Kidney epithelial cell (primary cell): ENCODE data around the gene SERTAD2. TPM values are rescaled to one million over a fixed set of nuclear protein-coding genes. Genes with fewer than 3 reads are reported as not detected.

ENCODE experiments used
- DNase-seq: peaks from one replicate; pipeline ENCODE4 v3.0.0-alpha.2; 2010; ENCODE audit warnings: low read depth
- H3K27me3 ChIP-seq: 2 replicates; pipeline ENCODE4 v1.6.0; 2011; ENCODE audit warnings: low read length; ENCODE audit not compliant: control insufficient read depth, insufficient read depth
- H3K36me3 ChIP-seq: 2 replicates; pipeline ENCODE4 v1.5.1; 2011; ENCODE audit warnings: low read length; ENCODE audit not compliant: control insufficient read depth, insufficient read depth
- H3K4me3 ChIP-seq: 2 replicates; pipeline ENCODE4 v1.5.1; 2011; ENCODE audit warnings: low read depth, mild to moderate bottlenecking, control low read depth, low read length
- total RNA-seq: library from RNA; depleted of rRNA; stranded (reverse); fragments of >200 nt; gene quantifications from 2 replicates; pipeline ENCODE4 v1.2.3, GENCODE V29; 2015
- TF ChIP-seq, protein P1 (sequence below): IDR thresholded peaks from 2 replicates; pipeline ENCODE4 v1.5.1; 2011; ENCODE audit warnings: mild to moderate bottlenecking, moderate library complexity, low read length, control low read depth, inconsistent platforms; ENCODE audit not compliant: insufficient read depth, poor library complexity, severe bottlenecking

SERTAD2 gene
- total RNA-seq, 1 donor from 2014 or later = 13.2 TPM

DNA sequence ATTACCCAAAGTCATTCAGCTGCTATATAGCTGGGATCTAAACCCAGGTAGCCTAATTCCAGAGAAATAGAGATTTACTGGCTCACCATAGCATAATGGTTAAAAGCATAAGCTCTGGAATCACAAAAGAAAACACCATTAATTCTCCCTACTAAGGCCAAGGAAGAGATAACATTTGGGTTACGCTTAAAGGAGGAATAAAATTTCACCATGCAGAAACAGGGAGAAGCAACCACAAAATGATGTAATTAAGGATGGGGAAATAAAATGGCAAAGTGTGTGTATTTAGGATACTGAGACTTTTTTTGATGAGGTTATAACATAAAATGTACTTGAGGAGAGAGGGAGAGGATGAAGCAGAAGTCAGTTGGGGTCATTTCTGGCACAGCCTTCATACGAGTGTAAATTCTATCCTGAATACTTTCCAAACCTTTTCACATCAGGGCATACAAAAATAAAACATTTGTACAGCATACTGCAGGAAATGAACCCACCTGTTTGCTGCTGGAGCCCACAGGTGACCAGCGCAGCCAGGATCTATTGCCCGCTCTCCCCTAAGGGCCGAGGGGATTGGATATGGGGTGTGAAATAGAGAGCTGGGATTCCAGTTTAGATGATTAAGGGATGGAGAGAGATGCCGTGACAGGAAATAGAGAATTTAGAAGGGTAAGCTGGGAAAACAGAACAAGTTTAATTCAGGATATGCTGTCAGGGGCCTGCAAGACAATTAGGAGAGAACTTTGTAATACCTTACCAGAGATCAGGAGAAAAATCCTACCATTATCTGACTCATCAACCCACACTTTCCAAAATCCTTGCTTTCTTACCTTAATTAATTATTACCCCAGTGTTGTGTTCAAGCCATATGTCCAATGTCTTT lies 43.8 kb upstream of the SERTAD2 start:
- H3K36me3 ChIP-seq = no peaks in the 10 kb centered on the region
- H3K4me3 ChIP-seq = no peak overlapping the region
- DNase-seq = no peak
- no peaks in the 10 kb centered on the region for H3K27me3 ChIP-seq
- TF ChIP-seq, protein P1, sequence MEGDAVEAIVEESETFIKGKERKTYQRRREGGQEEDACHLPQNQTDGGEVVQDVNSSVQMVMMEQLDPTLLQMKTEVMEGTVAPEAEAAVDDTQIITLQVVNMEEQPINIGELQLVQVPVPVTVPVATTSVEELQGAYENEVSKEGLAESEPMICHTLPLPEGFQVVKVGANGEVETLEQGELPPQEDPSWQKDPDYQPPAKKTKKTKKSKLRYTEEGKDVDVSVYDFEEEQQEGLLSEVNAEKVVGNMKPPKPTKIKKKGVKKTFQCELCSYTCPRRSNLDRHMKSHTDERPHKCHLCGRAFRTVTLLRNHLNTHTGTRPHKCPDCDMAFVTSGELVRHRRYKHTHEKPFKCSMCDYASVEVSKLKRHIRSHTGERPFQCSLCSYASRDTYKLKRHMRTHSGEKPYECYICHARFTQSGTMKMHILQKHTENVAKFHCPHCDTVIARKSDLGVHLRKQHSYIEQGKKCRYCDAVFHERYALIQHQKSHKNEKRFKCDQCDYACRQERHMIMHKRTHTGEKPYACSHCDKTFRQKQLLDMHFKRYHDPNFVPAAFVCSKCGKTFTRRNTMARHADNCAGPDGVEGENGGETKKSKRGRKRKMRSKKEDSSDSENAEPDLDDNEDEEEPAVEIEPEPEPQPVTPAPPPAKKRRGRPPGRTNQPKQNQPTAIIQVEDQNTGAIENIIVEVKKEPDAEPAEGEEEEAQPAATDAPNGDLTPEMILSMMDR = no peak

DNA sequence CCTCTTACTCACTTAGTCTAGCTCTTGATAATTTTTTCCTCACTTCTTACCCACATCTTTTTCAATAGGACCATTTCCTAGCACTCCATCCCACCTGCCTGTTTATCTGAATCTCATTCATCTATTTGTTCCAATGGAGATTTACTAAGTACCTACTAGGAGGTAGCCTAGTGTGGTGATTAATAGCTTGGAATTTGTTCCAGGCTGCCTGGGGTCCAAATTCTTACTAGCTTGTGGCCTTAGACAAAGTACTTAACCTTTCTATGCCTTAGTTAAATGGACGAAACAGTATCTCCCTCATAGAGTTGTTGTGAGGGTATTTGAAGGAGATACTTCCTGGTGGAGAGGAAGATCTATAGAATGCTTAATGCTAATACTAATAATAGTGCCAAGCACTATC lies 42.9 kb upstream of the SERTAD2 start:
- Histone ChIP-seq H3K4me3 (no peak overlapping the region), H3K36me3 (no peaks in the 10 kb centered on the region), H3K27me3 (no peaks in the 10 kb centered on the region)
- no peak for DNase-seq
- TF ChIP-seq, protein P1 = no peak

DNA sequence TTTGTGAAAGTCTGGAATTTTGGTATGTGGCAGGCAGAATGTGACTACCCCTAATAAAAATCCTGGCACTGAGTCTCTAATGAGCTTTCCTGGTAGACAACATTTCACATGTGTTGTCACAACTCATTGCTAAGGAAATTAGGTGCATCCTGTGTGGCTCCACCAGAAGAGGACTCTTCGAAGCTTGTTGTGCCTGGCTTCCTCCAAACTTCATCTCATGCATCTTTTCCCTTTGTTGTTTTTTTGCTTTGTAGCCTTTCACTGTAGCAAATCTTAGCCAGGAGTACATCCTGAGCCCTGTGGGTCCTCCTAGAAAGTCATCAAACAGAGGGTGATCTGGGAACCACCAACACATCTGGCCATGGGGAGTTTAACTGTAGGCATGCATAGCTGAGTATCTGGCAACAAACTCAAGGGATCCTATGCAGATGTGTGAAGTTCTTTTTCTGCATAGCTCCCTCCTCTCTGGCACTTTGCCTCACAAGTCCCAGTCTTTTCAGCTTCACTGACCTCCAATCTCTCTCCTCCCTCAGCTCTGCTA lies 42.1 kb upstream of the SERTAD2 start:
- TF ChIP-seq, protein P1 = no peak
- H3K27me3 ChIP-seq = no peaks in the 10 kb centered on the region
- H3K4me3 ChIP-seq = no peak overlapping the region
- DNase-seq = peak; percentile 50
- H3K36me3 ChIP-seq = no peaks in the 10 kb centered on the region

DNA sequence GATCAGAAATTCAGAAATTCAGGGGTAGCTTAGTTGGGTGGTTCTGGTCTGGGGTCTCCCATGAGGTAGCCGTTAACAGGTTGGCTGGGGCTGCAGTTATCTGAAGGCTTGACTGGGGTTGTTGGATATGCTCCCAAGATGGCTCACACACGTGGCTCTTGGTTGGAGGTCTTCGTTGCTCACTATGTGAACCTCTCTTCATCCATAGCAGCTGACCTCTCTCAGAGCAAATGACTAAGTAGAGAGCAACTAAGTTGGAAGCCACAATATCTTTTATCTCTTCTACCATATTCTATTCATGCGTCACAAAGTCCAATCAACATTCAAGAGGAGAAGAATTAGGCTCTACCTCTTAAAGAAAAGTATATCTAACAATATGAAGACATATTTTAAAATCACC lies 38.7 kb upstream of the SERTAD2 start:
- Histone ChIP-seq H3K4me3 (no peak overlapping the region), H3K36me3 (no peaks in the 10 kb centered on the region), H3K27me3 (no peaks in the 10 kb centered on the region)
- no peak for DNase-seq
- TF ChIP-seq, protein P1 = no peak

DNA sequence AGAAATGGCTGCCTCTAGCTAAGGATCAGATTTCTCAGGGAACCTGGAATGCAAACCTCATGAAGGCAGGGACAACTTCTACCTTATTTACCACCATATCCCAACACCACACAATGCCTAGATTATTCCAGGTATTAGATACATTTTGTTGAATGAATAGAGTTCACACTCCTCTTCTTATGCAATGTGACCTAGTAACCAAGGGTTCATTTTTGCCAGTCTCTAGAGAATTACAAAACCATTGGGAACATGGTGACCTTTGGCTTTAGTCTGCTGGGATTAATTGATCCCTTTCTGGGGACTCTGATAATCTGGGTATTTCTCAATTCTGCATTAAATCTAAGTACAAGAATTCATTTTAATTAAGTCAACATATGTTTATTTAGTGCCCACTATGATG lies 35.2 kb upstream of the SERTAD2 start:
- Histone ChIP-seq H3K27me3 (no peaks in the 10 kb centered on the region), H3K36me3 (no peaks in the 10 kb centered on the region), H3K4me3 (no peak overlapping the region)
- TF ChIP-seq, protein P1 = no peak
- DNase-seq = no peak
